HUES48 (cell line): ENCODE results near the gene IRF7.

Experiments used
- H3K27ac ChIP-seq: one replicate; pipeline ENCODE4 v1.7.0; 2013; ENCODE audit warnings: low read depth, low read length, inconsistent platforms
- H3K27me3 ChIP-seq: 2 replicates; pipeline ENCODE4 v1.6.1; 2013; ENCODE audit warnings: mild to moderate bottlenecking, low read length; ENCODE audit not compliant: control insufficient read depth, insufficient read depth
- H3K36me3 ChIP-seq: 2 replicates; pipeline ENCODE4 v1.6.1; 2013; ENCODE audit warnings: low read length; ENCODE audit not compliant: control insufficient read depth, insufficient read depth
- H3K4me1 ChIP-seq: 2 replicates; pipeline ENCODE4 v1.6.1; 2013; ENCODE audit warnings: mild to moderate bottlenecking, low read length; ENCODE audit not compliant: control insufficient read depth, insufficient read depth
- H3K4me3 ChIP-seq: 2 replicates; pipeline ENCODE4 v1.5.1; 2013; ENCODE audit warnings: mild to moderate bottlenecking, low read depth, low read length
- H3K9ac ChIP-seq: 2 replicates; pipeline ENCODE4 v1.6.1; 2013; ENCODE audit warnings: mild to moderate bottlenecking, low read depth, low read length, moderate library complexity
- H3K9me3 ChIP-seq: 2 replicates; pipeline ENCODE4 v1.6.1; 2013; ENCODE audit warnings: low read length; ENCODE audit not compliant: control insufficient read depth, insufficient read depth

IRF7 gene

DNA sequence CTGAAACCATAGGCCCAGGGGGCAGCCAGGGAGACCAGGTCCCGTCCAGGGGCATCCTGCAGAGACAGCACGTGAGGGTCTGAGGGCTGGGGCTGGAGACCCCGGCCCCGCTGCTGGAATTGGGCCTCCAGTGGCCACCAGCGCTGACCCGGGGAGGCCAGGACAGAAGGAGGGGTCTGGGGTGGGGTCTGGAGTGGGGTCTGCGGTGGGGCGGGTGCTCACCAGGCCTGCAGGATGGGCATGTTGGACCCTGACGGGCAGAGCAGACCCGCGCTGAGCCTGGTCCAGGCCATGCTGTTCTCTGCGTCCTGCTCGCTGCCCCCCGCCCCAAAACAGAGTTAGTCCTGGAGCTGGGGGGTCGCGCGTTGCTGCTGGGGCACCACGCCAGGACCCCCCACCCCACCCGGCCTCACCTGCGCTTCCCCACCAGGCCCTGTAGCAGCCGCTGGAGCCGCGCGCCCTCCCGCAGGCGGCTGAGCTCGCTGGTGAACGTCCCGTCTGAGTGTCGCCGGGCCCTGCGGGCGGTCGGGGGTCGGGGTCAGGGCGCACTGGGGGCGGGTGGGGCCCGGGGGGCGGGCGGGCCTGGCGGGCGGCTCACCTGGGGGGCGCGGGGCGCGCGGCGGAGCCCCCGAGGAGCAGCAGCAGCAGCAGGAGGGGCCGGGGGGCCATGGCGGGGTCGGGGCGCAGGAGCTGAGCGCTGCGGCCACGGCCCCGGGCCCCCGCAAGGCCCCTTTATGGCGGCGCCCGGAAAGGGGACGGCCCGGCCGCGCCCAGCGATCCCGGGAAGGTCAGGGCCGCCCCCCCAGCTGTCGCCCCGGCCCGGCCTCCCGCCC, 10.9 kb upstream of the IRF7 start, which contains the start of gene SCT:
SCT (minus strand) TSS at position 707 of the 833 bp plus-strand sequence; CDS start at position 669, 38 bp downstream.
- no peaks in the 10 kb centered on the region for H3K9me3 ChIP-seq
- no peaks in the 10 kb centered on the region for H3K36me3 ChIP-seq
- no peak within 1 kb of the TSS for H3K27ac ChIP-seq
- no peaks in the 10 kb centered on the region for H3K4me1 ChIP-seq
- no peak within 1 kb of the TSS for H3K9ac ChIP-seq
- peaks cover 19% of the 10 kb centered on the region for H3K27me3 ChIP-seq
- no peak within 1 kb of the TSS; the same call in 1 of the 2 replicates for H3K4me3 ChIP-seq

DNA sequence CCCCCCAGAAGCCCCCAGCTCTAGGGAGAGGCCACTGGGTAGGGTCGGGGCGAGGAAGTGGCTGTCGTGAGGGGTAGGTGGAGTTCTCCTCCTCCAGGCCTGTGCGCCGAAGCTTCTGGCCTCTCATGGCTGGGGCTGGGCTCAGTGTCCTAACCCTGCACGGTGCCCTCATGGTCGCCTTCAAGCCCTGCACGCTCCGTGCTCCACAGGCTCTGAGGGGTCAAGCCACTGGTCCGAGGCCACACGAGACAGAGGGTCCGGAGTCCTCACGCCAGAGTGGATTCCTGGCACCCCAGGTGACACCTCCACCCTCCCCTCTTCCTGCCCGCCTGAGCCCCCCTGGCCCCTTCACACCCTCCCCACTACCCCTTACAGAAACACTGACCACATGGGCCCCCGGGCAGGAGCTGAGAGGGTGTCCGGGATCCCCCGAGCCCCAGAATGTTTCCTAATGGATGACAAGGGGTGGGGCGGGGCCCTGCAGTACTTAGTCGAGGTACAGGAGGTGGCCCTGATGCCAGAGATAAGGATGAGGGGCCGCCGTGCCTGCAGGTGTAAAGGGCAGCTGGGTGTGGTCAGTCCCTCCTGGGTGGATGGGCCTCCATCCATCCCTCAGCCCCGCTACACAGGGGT, 10.0 kb upstream of the IRF7 start:
- H3K9me3 ChIP-seq = no peaks in the 10 kb centered on the region
- H3K27me3 ChIP-seq = peaks cover 19% of the 10 kb centered on the region
- no peak overlapping the region for H3K27ac ChIP-seq
- H3K36me3 ChIP-seq = no peaks in the 10 kb centered on the region
- H3K4me3 ChIP-seq = no peak overlapping the region
- H3K4me1 ChIP-seq = no peaks in the 10 kb centered on the region
- no peak overlapping the region for H3K9ac ChIP-seq

DNA sequence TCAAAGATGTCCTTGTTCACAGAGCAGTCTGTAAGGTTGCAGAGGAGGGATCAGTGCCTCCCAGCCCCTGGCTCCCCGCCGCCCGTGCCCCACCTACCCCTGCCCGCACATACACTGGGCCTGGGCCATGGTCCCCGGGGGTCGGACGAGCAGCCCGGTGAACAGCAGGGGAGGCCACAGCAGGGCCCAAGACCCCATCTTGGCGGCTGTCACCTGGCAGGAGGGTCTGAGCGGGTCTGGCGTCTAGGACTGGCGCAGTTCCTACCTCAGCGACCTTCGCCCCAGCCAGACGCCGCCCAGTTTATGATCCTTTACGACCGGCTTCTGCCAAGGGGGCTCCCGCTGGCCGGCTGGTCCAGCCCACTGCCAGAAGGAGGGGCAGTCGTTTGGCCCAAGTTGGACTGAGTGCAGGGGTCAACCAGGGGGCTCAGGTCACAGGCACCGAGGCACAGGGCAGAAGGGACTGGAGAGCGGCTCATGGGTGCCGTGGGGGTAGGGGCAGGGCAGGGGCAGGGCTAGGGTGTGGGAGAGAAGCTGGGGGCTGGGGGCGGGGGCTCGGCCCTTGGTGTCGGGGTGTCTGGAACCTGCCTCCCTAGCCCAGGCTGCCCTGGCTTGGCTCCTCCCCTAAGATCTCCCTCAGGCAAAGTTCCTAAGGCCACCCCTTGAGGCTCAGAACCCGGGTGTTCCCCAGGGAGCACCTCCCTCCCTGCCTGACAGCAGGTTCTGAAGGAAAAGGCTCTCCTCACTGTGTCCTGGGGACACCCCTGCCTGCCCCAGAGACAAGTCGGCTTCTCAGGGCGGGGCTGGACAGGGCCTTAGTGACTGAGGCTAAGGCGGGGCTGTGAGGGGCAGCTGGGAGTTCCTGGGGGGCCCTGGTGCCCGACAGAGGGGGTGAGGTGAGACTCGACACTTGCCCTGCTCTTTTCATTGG, 9.2 kb upstream of the IRF7 start, which contains the start of gene CDHR5:
CDHR5 (minus strand) TSS at position 251 of the 931 bp plus-strand sequence; CDS start at position 198, 53 bp downstream.
- no peak within 1 kb of the TSS for H3K4me3 ChIP-seq
- no peaks in the 10 kb centered on the region for H3K36me3 ChIP-seq
- H3K9me3 ChIP-seq = no peaks in the 10 kb centered on the region
- H3K27ac ChIP-seq = no peak within 1 kb of the TSS
- peaks cover 19% of the 10 kb centered on the region for H3K27me3 ChIP-seq
- H3K4me1 ChIP-seq = no peaks in the 10 kb centered on the region
- no peak within 1 kb of the TSS for H3K9ac ChIP-seq

DNA sequence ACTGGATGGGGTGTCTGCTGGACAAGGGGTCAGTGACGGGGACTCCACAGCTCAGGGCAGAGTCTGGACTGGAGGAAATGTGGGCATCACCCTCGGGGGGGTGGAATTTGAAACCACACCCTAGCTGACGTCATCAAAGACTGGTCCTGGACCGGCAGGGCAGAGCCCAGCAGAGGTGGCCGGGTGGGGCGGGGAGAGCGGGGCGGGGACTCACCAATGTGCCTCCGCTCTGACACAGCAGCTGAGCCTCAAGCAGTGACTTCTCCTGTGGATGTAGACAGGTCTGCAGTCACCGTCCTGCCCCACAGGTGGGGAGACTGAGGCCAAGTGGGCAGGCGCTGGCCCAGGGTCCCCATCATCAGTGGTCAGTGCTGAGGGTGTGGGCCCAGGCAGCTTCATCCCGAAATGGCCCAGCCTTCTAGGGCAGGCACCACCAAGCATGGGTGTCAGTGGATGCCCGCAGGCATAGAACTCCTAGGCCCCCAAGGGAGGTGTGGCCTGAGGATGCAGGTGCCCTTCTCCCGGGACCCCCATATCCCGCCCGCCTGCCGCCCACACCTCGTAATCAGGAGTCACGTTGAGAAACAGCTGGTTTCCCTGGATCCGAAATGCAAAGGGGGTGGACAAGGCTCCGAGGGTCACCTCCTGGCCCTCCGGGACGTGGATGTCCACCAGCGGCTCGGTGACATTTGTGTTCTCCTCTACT, 8.4 kb upstream of the IRF7 start:
- H3K9me3 ChIP-seq = no peaks in the 10 kb centered on the region
- H3K4me1 ChIP-seq = no peaks in the 10 kb centered on the region
- no peak overlapping the region for H3K4me3 ChIP-seq
- no peaks in the 10 kb centered on the region for H3K36me3 ChIP-seq
- H3K27me3 ChIP-seq = peaks cover 19% of the 10 kb centered on the region
- H3K27ac ChIP-seq = no peak overlapping the region
- no peak overlapping the region for H3K9ac ChIP-seq

DNA sequence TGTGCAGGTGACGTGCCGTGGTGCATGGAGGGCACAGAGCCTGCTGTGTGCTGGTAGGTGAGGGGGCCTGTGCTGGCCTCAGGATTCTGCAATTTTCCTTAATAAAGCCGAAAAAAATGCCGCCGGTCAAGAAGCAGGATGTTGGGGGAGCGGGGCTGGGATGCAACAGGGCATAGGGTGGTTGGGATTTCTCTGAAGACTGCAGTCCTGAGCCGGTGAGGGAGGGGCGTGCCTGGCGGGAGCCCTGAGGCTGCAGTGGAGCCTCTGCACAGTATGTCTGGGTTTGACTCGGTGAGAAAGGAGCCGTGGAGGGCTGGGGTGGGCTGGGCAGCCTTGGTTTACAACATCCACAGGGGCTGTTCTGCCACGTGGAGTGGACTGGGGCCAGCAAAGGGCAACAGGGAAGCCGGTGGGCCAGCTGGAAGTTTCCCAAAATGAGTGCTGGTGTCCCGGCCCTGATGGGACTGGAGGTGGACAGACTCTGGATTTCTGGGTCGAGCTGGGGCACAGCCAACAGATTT, 7.7 kb upstream of the IRF7 start:
- H3K36me3 ChIP-seq = no peaks in the 10 kb centered on the region
- H3K27me3 ChIP-seq = peaks cover 16% of the 10 kb centered on the region
- no peak overlapping the region for H3K9ac ChIP-seq
- H3K4me3 ChIP-seq = no peak overlapping the region
- H3K4me1 ChIP-seq = no peaks in the 10 kb centered on the region
- no peak overlapping the region for H3K27ac ChIP-seq
- no peaks in the 10 kb centered on the region for H3K9me3 ChIP-seq

DNA sequence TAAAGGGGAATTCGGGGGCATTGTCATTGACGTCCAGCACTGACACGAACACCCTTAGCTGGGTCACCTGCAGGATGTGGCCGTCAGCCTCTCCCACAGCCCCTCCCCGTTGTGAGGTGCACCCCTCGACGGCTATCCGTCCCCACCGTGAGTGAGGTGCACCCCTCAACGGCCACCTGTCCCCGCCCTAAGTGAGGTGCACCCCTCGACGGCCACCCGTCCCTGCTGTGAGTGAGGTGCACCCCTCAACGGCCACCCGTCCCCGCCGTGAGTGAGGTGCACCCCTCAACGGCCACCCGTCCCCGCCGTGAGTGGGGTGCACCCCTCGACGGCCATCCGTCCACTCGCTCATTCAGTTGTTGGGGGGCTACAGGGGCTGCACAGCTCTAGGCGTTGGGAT, 6.1 kb upstream of the IRF7 start:
- H3K9ac ChIP-seq = no peak overlapping the region
- H3K27me3 ChIP-seq = peaks cover 5% of the 10 kb centered on the region; the same call in 1 of the 2 replicates
- H3K4me3 ChIP-seq = no peak overlapping the region
- H3K4me1 ChIP-seq = no peaks in the 10 kb centered on the region
- H3K36me3 ChIP-seq = no peaks in the 10 kb centered on the region; the same call in 1 of the 2 replicates
- no peaks in the 10 kb centered on the region for H3K9me3 ChIP-seq
- no peak overlapping the region for H3K27ac ChIP-seq

DNA sequence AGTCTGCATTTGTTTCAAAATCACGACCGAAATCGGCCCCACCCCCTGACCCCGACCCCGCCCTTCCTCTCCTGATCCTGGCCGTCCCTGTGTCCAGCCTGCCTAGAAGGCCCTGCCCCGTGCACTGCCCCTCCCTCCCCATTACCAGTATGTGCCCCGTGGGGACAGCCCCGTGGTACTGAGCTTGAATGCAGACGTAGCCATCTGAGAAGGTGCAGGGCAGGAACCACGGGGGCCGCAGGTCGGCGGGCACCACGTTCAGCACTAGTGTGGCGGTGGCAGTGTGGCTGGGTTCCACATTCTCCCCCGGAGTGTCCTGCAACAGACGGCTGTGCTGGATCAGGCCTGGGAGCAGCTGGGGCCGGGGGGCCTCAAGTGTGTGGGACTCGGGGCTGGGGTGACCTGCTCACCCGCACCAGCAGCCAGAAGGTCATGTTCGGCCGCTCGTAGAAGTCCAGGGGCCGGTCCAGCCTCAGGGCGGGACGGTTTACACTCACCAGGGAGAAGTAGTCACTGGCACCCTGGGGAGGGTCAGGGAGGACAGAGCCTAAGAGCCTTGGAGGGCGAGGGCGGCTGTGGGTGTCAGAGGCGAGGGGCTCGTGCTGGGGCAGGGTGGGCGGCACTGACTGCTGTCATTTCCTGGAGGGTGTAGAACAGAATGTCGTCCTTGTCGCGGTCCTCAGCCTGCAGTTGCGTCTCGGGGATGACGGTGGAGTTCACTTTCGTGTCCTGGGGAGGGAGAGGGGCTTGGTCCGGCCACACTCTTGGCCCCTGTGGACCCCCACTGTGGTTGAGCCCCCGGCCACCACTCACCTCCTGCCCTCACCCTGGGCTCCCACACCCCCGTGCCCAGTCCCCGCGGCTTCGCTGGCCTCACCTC, 5.4 kb upstream of the IRF7 start:
- H3K9ac ChIP-seq = no peak overlapping the region
- no peaks in the 10 kb centered on the region; the same call in 1 of the 2 replicates for H3K36me3 ChIP-seq
- H3K9me3 ChIP-seq = no peaks in the 10 kb centered on the region
- H3K27ac ChIP-seq = no peak overlapping the region
- H3K4me3 ChIP-seq = no peak overlapping the region
- peaks cover under 1% of the 10 kb centered on the region; the same call in 1 of the 2 replicates for H3K27me3 ChIP-seq
- no peaks in the 10 kb centered on the region for H3K4me1 ChIP-seq

DNA sequence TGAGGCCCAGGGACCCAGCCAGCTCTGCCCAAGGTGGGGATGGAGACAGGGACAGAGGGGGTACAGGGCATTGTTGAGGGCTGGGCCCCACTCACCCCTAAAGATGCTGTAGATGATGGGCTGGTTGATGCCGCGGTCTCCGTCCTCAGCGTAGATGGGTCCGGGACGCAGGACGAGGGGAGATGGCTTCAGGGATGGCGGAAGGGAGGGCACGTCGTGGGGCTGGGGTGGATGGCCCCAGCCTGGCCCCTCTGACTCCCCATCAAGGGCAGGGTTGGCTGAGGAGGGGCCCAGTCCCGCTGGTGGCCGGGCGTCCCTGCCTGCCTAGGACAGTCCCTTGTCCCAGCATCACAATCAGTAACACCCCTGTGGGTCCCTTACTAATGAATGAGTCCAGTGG, 4.5 kb upstream of the IRF7 start:
- no peak overlapping the region for H3K9ac ChIP-seq
- H3K36me3 ChIP-seq = no peaks in the 10 kb centered on the region; the same call in 1 of the 2 replicates
- H3K4me3 ChIP-seq = no peak overlapping the region
- no peaks in the 10 kb centered on the region for H3K9me3 ChIP-seq
- no peaks in the 10 kb centered on the region for H3K4me1 ChIP-seq
- H3K27ac ChIP-seq = no peak overlapping the region
- no peaks in the 10 kb centered on the region for H3K27me3 ChIP-seq

DNA sequence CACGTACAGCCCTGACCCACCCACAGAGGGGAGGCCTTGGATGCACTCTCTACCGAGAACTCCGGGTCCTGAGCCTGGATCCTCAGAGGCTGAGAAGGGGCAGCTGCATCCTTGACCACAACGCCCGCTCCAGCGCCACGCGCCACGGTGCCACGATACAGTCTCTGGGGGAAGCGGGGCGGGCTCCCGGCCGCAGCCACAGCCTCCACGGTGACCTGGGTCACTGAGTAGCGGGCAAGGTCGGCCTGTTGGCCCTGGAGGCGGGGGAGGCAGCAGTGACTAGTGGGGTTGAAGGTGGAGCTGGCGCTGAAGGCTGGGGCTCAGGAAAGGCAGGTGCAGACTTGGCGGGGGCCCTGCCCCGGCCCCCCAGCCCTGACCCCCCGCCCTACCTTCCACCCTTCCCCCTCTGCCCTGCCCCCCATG, 3.9 kb upstream of the IRF7 start:
- H3K4me3 ChIP-seq = no peak overlapping the region
- H3K36me3 ChIP-seq = peaks cover 1% of the 10 kb centered on the region; the same call in 1 of the 2 replicates
- H3K9me3 ChIP-seq = no peaks in the 10 kb centered on the region
- no peaks in the 10 kb centered on the region for H3K4me1 ChIP-seq
- no peak overlapping the region for H3K27ac ChIP-seq
- no peaks in the 10 kb centered on the region for H3K27me3 ChIP-seq
- no peak overlapping the region for H3K9ac ChIP-seq
